Adipocyte (in vitro differentiated cells): ENCODE measurements around the gene NRDE2.
A peak's percentile ranks its signal among the peaks of the same experiment; 100 is the strongest.
"Not testable (repeated sequence)": the region's sequence is repeated elsewhere in the genome, so short reads cannot be mapped to it uniquely, and the experiment has no call there.

Source experiments
- DNase-seq: peaks from one replicate; pipeline ENCODE4 v3.0.0-alpha.2; 2015; ENCODE audit warnings: low read depth
- H3K27me3 ChIP-seq: replicated peaks from 2 replicates; pipeline ENCODE4 v1.7.0; 2013; ENCODE audit warnings: mild to moderate bottlenecking, low read length, moderate library complexity; ENCODE audit not compliant: control insufficient read depth, insufficient read depth
- H3K36me3 ChIP-seq: 2 replicates; pipeline ENCODE4 v1.7.0; 2013; ENCODE audit warnings: low read length, mild to moderate bottlenecking, moderate library complexity; ENCODE audit not compliant: control insufficient read depth, insufficient read depth, severe bottlenecking
- H3K4me1 ChIP-seq: 2 replicates; pipeline ENCODE4 v1.7.0; 2013; ENCODE audit warnings: mild to moderate bottlenecking, low read length, moderate library complexity; ENCODE audit not compliant: control insufficient read depth, insufficient read depth
- H3K4me3 ChIP-seq: 2 replicates; pipeline ENCODE4 v1.7.0; 2013; ENCODE audit warnings: mild to moderate bottlenecking, low read length, moderate library complexity
- H3K9ac ChIP-seq: 2 replicates; pipeline ENCODE4 v1.7.0; 2013; ENCODE audit warnings: mild to moderate bottlenecking, low read length, moderate library complexity
- H3K9me3 ChIP-seq: 2 replicates; pipeline ENCODE4 v1.7.0; 2013; ENCODE audit warnings: mild to moderate bottlenecking, low read length, moderate library complexity; ENCODE audit not compliant: control insufficient read depth

Gene NRDE2

DNA sequence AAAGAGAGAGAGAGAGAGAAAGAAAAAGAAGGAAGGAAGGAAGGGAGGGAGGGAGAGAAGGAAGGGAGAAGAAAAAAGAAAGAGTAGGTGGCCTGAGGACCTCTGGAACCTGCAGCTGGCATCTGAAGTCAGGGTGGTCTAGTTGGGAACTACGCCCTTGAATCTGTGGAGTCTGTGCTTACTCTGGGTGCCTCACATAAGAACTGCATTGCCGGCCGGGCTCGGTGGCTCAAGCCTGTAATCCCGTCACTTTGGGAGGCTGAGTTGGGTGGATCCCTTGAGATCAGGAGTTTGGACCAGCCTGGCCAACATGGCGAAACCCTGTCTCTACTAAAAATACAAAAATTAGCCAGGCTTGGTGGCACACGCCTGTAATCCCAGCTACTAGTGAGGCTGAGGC is 10.0 kb upstream of the NRDE2 start:
- no peak overlapping the region for H3K9ac ChIP-seq
- no peak overlapping the region for H3K4me3 ChIP-seq
- H3K27me3 ChIP-seq, result peaks cover 11% of the 10 kb centered on the region
- no peaks in the 10 kb centered on the region for H3K9me3 ChIP-seq
- H3K4me1 ChIP-seq, result no peaks in the 10 kb centered on the region
- H3K36me3 ChIP-seq, result no peaks in the 10 kb centered on the region
- no peak for DNase-seq

DNA sequence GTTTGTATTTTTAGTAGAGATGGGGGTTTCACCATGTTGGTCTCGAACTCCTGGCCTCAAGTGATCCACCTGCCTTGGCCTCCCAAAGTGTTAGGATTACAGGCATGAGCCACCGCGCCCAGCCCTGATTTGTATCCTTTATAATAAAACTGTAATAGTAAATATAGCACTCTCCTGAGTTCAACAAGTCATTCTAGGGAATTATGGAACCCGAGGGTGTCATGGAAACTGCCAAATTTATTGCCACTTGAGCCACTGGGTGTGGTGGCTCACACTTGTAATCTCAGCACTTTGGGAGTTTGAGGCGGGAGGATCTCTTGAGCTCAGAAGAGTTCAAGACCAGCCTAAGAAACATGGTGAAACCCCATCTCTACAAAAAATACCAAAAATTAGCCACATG is 9.5 kb upstream of the NRDE2 start:
- H3K36me3 ChIP-seq, H3K9me3 ChIP-seq, H3K9ac ChIP-seq, H3K4me1 ChIP-seq, H3K4me3 ChIP-seq, DNase-seq: not testable (repeated sequence)
- peaks cover 15% of the 10 kb centered on the region for H3K27me3 ChIP-seq

DNA sequence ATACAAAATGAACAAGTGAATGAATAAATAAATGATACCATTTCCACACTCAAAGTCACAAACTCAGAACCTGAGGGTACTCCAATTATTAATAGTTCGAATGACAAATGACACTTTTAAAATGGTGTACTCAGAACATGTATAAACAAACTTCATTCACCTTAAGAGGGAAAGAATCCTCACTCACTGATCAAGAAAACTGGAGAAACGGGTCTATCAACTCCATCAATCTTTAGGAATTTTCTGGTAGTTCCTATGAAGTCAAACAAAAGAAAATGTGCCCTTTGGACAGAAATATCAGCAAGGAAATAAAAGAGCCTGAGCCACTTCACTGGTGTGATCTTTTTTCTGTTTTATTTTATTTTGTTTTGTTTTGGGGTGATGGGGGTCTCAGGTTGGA is 5.2 kb upstream of the NRDE2 start:
- DNase-seq, result no peak
- Histone ChIP-seq H3K4me3 (no peak overlapping the region), H3K36me3 (no peaks in the 10 kb centered on the region), H3K9ac (no peak overlapping the region), H3K27me3 (peaks cover 26% of the 10 kb centered on the region), H3K9me3 (no peaks in the 10 kb centered on the region), H3K4me1 (no peaks in the 10 kb centered on the region)

DNA sequence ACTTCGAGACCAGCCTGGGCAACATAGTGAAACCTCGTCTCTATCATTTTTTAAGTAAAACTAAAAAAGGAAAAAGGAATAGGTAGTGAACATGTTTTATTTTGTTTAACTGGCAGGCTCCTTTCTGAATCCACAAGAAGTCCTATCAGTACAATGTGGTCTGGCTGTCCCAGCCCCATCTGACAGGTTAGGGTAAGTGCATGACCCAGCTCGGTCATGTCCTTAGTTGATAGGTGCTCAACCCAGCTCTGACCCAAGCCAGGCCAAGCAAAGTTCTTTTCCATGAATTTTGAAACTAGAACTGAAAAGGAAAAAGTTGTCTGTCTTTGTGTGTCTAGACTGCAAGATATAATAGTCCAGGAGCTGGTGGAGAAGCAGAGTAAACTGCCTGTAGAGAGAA is 4.7 kb upstream of the NRDE2 start:
- Histone ChIP-seq H3K9ac (no peak overlapping the region), H3K4me1 (no peaks in the 10 kb centered on the region), H3K27me3 (peaks cover 26% of the 10 kb centered on the region), H3K36me3 (no peaks in the 10 kb centered on the region), H3K9me3 (no peaks in the 10 kb centered on the region), H3K4me3 (no peak overlapping the region)
- no peak for DNase-seq

DNA sequence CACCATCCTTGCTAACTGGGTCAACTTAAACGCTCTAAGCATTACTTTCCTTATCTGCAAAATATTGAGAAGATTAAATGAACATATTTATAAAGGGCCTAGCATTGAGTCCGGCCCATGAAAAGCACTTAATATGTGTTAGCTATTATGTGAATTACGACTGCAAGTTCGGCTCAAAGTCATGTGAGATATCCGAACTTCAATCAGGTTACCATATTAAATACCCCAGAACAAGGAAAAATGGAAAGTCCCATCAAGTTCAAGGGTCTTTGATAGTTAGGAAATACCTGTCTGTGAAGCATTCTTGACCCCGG is 487 bp upstream of the NRDE2 start:
- Histone ChIP-seq H3K4me1 (peaks cover 6% of the 10 kb centered on the region), H3K36me3 (no peaks in the 10 kb centered on the region), H3K4me3 (peak overlapping the region; percentile 85), H3K9ac (peak overlapping the region; percentile 51), H3K27me3 (peaks cover 19% of the 10 kb centered on the region), H3K9me3 (no peaks in the 10 kb centered on the region)
- no peak for DNase-seq

DNA sequence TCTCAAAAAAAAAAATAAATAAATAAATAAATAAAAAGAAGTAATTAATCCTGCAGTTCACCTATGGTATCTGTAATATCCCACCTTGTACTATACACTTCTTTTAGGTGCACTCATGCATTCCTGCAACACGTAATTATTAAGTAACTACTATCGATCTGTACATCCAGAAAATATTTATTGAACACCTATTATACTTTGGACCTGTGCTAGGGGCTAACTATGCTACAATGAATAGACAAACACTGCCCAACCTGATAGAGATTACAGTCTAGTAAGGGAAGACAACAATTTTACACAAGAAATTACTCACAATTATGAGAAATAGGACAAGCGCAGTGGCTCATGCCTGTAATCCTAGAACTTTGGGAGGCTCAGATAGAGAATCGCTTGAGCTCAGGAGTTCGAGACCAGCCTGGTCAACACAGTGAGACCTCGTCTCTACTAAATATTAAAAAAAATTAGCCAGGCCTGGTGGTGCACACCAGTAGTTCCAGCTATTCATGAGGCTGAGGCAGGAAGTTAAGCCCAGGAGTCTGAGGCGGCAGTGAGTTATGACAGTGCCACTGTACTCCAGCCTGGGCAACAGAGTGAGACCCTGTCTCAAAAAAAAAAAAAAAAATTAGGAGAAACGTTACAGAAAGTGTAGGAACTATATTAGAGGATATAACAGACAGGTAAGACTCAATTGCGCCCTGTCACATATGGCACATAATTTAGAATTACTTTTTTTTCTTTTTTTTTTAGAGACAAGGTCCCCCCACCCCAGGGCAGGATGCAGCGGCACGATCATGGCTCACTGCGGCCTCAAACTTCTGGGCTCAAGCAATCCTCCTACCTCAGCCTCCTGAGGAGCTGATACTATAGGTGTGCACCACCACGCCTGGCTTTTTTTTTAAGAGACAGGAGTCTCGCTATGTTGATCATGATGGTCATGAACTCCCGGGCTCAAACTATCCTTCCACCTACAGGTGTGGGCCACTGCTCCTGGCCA is 1.2 kb downstream of the NRDE2 start:
- Histone ChIP-seq H3K36me3 (no peaks in the 10 kb centered on the region), H3K4me1 (peaks cover 6% of the 10 kb centered on the region), H3K27me3 (peaks cover 3% of the 10 kb centered on the region), H3K9me3 (no peaks in the 10 kb centered on the region), H3K4me3 (peak overlapping the region; percentile 85), H3K9ac (peak overlapping the region; percentile 93)
- DNase-seq, result no peak

DNA sequence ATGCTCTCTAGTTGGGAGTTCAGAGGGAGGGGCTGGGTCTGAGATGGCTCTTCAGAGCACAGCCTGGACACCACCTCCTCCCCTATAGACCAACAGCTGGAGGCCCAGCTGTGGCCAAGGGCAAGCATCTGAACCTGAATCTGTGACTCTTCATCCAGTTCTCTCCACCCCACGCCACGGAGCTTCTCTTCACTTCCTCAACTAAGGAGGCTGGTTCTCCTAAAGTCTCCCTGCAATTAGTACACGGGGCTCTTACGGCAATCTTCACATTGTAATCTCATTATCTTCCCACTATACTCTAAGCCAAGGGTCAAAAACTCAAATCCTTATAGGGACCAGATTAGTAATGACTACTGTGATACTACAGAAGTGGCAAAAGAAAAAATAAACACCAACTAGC is 9.8 kb downstream of the NRDE2 start:
- peaks cover 10% of the 10 kb centered on the region for H3K36me3 ChIP-seq
- no peak overlapping the region for H3K9ac ChIP-seq
- H3K4me1 ChIP-seq, result no peaks in the 10 kb centered on the region
- H3K9me3 ChIP-seq, result peaks cover 5% of the 10 kb centered on the region
- no peak overlapping the region for H3K4me3 ChIP-seq
- no peak for DNase-seq
- H3K27me3 ChIP-seq, result no peaks in the 10 kb centered on the region

DNA sequence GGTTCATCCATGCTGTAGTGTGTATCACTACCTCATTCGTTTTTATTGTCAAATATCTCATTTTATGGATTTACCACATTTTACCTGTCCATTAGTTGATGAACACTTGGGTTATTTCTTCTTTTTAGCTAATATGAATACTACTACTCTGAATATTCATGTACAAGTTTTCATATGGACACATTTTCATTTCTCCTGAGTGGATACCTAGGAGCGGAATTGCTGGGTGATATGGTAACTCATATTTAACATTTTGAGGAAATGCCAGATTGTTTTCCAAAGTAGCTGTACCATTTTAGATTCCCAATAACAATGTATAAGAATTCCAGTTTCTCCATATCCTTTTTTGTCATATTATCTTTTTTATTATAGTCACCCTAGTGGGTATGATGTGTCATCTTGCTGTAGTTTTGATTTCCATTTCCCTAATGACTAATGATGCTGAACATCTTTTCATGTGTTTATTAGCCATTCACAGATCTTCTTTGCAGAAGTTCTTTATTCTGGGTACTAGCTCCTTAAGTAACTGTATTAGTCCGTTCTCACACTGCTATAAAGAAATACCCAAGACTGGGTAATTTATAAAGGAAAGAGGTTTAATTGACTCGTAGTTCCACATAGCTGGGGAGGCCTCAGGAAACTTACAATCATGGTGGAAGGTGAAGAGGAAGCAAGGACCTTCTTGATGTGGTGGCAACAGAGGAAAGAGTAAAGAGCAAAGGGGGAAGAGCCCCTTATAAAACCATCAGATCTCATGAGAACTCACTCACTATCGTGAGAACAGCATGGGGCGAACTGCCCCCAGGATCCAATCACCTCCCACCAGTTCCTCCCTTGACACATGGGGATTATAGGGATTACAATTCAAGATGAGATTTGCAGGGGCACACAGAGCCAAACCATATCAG is 11.9 kb downstream of the NRDE2 start:
- DNase-seq, result no peak
- Histone ChIP-seq H3K9ac (no peak overlapping the region), H3K27me3 (no peaks in the 10 kb centered on the region), H3K36me3 (peaks cover 21% of the 10 kb centered on the region), H3K4me1 (no peaks in the 10 kb centered on the region), H3K9me3 (peaks cover 5% of the 10 kb centered on the region), H3K4me3 (no peak overlapping the region)

DNA sequence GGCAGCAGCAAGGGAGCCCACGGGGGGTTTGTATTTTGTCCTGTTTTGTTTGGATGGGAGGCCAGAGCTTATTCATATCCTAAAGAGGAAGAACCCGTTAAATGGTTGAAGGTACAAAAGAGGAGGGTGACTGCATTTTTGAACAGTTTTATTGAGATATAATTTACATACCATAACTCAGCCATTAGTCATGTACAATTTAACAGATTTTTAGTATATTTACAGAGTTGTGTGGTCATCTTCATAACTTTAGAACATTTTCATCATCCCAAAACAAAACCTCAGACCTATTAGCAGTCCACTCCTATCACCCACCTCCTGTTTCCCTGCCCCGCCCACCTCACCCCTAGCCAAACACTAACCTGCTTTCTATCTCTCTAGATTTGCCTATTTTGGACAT is 12.6 kb downstream of the NRDE2 start:
- DNase-seq, result peak; percentile 7
- Histone ChIP-seq H3K36me3 (peaks cover 27% of the 10 kb centered on the region), H3K4me1 (no peaks in the 10 kb centered on the region), H3K9me3 (peaks cover 5% of the 10 kb centered on the region), H3K27me3 (no peaks in the 10 kb centered on the region), H3K4me3 (no peak overlapping the region), H3K9ac (no peak overlapping the region)

DNA sequence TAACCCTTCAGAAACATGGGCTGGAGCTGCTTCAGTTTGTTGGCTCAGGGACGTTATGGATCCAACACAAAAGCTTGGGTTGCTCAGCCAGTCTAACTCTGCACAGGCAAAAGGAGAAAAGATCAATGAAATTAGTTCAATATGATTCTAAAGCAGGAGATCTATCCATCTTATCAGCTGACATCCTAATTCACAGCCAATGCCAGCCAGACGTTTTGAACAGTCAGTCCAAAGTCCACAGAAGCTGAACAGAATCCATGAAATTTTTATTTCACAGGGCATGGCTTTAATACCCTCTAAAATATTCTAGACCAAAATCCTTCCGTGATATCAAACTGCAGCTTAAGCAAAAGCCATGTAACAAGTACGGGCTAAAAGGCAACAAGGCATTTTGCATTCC is 13.7 kb downstream of the NRDE2 start:
- DNase-seq, result no peak
- Histone ChIP-seq H3K36me3 (peaks cover 36% of the 10 kb centered on the region), H3K4me1 (no peaks in the 10 kb centered on the region), H3K4me3 (no peak overlapping the region), H3K9me3 (peaks cover 5% of the 10 kb centered on the region), H3K9ac (no peak overlapping the region), H3K27me3 (no peaks in the 10 kb centered on the region)

DNA sequence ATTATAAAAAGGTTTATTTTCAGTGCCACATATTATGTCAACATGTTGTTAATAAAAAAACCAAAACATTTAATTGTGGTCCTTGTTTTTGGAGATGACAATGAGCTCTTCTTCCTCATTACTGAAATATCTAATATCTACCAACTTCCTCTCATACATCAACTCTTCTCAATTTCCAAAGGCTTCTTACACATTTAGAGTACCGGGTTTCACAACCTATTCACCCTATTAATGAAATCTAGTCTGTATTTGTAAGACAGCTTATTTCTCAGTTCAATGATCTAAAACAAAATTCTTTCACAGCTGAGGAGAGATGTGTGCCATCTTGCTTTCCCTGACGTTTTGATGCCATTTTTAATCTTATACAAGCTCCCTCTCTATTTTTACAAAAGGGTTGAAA is 14.5 kb downstream of the NRDE2 start:
- no peak for DNase-seq
- Histone ChIP-seq H3K4me3 (no peak overlapping the region), H3K36me3 (peaks cover 39% of the 10 kb centered on the region), H3K27me3 (no peaks in the 10 kb centered on the region), H3K4me1 (no peaks in the 10 kb centered on the region), H3K9me3 (peaks cover 5% of the 10 kb centered on the region), H3K9ac (no peak overlapping the region)
